H1 (cell line): ENCODE measurements around the gene TMEM176B. TPM values are rescaled to one million over a fixed set of nuclear protein-coding genes. Genes with fewer than 3 reads are reported as not detected.

Experiments
- CTCF ChIA-PET: fragments of 300-600 bp; sonication (Branson Sonifier 250); formaldehyde crosslinking; loops from one replicate; lab custom pipeline; 2021; ENCODE audit not compliant: partially characterized antibody; lab: Charles Lee
- POLR2A ChIA-PET: fragments of 300-600 bp; sonication (Branson Sonifier 250); formaldehyde crosslinking; loops from one replicate; lab custom pipeline; 2021; ENCODE audit warnings: inconsistent platforms; ENCODE audit not compliant: partially characterized antibody; lab: Charles Lee
- DNase-seq, 2 experiments: peaks; one replicate each; pipeline versions ENCODE4 v3.0.0 to v3.0.0-alpha.2; 2010 to 2022; ENCODE audit warnings: low spot score in 2 of 2, low read depth in 1 of 2, mixed read lengths in 1 of 2
- FAIRE-seq: peaks from 2 replicates; lab custom pipeline; 2011; peaks lifted over from hg19 to GRCh38; lab: Jason Lieb, UNC
- H2AFZ ChIP-seq: 2 replicates; pipeline ENCODE4 v1.8.1; 2012; ENCODE audit warnings: low read length, inconsistent platforms
- H2AK5ac ChIP-seq: 2 replicates; pipeline ENCODE4 v1.6.1; 2013; ENCODE audit warnings: low read depth, low read length
- H2BK120ac ChIP-seq: replicated peaks from 2 replicates; pipeline ENCODE3; 2013; ENCODE audit warnings: low read depth, low read length, inconsistent platforms
- H2BK12ac ChIP-seq: 2 replicates; pipeline ENCODE4 v1.6.1; 2013; ENCODE audit warnings: low read depth, low read length
- H2BK15ac ChIP-seq: 2 replicates; pipeline ENCODE4 v1.6.1; 2013; ENCODE audit warnings: low read length
- H2BK20ac ChIP-seq: 2 replicates; pipeline ENCODE4 v1.6.1; 2013; ENCODE audit warnings: low read length
- H2BK5ac ChIP-seq: 2 replicates; pipeline ENCODE4 v1.6.1; 2013; ENCODE audit warnings: low read depth, low read length
- H3K14ac ChIP-seq: 2 replicates; pipeline ENCODE4 v1.6.1; 2013; ENCODE audit warnings: inconsistent platforms; ENCODE audit not compliant: insufficient read length
- H3K18ac ChIP-seq: 2 replicates; pipeline ENCODE4 v1.6.1; 2013; ENCODE audit warnings: low read length; ENCODE audit errors: extremely low read depth
- H3K23ac ChIP-seq: 2 replicates; pipeline ENCODE4 v1.6.1; 2013; ENCODE audit warnings: inconsistent platforms; ENCODE audit not compliant: insufficient read length
- H3K23me2 ChIP-seq: 2 replicates; pipeline ENCODE4 v1.6.1; 2013; ENCODE audit warnings: low read depth, low read length
- H3K27ac ChIP-seq: 2 replicates; pipeline ENCODE4 v1.6.1; 2011; ENCODE audit warnings: low read depth, low read length, inconsistent platforms
- H3K27me3 ChIP-seq, 4 experiments: replicated peaks in 1 of 4; 1 replicate in 1 of 4; 2 replicates in 3 of 4; pipeline versions ENCODE4 v1.6.1 to v1.8.1; 2011 to 2013; ENCODE audit warnings: low read length in 3 of 4, mild to moderate bottlenecking in 3 of 4, inconsistent platforms in 2 of 4, mixed read lengths in 2 of 4, moderate library complexity in 1 of 4; ENCODE audit not compliant: control insufficient read depth in 3 of 4, insufficient read depth in 3 of 4; ENCODE audit errors: extremely low read depth in 1 of 4
- H3K36me3 ChIP-seq, 4 experiments: 2 replicates each; pipeline versions ENCODE4 v1.6.1 to v1.8.1; 2011 to 2013; ENCODE audit warnings: mild to moderate bottlenecking in 4 of 4, low read length in 3 of 4, moderate library complexity in 2 of 4, control low read depth in 1 of 4, inconsistent platforms in 1 of 4; ENCODE audit not compliant: insufficient read depth in 4 of 4, control insufficient read depth in 2 of 4
- H3K4ac ChIP-seq: replicated peaks from 2 replicates; pipeline ENCODE3; 2013; ENCODE audit warnings: low read length, low read depth, mixed read lengths, inconsistent platforms; ENCODE audit not compliant: insufficient read length
- H3K4me1 ChIP-seq, 4 experiments: replicated peaks in 1 of 4; 1 replicate in 1 of 4; 2 replicates in 3 of 4; pipeline versions ENCODE4 v1.6.1 to v1.8.1; 2011 to 2013; ENCODE audit warnings: low read length in 3 of 4, inconsistent platforms in 2 of 4, mixed read lengths in 1 of 4; ENCODE audit not compliant: insufficient read depth in 4 of 4, control insufficient read depth in 3 of 4
- H3K4me2 ChIP-seq, 2 experiments: 2 replicates each; pipeline versions ENCODE4 v1.6.1 to v1.8.1; 2011 to 2013; ENCODE audit warnings: low read depth in 2 of 2, low read length in 2 of 2, control low read depth in 1 of 2, inconsistent platforms in 1 of 2, mild to moderate bottlenecking in 1 of 2; ENCODE audit not compliant: insufficient read depth in 1 of 2
- H3K4me3 ChIP-seq, 4 experiments: fragments of 200-600, 300-600 bp in 1 of 4; sonication (generic), shearing (Covaris generic), sonication (Bioruptor Twin) in 1 of 4; 2 replicates each; pipeline versions ENCODE4 v1.5.1 to v1.8.1; 2011 to 2016; ENCODE audit warnings: low read length in 4 of 4, low read depth in 3 of 4, control low read depth in 2 of 4, inconsistent platforms in 2 of 4, mild to moderate bottlenecking in 2 of 4, mixed read lengths in 1 of 4, moderate library complexity in 1 of 4; ENCODE audit not compliant: insufficient read depth in 2 of 4; ENCODE audit errors: extremely low read depth in 1 of 4
- H3K56ac ChIP-seq: replicated peaks from 2 replicates; pipeline ENCODE3; 2013; ENCODE audit warnings: low read depth, mild to moderate bottlenecking, mixed read lengths, low read length, inconsistent platforms; ENCODE audit not compliant: insufficient read length
- H3K79me1 ChIP-seq: 2 replicates; pipeline ENCODE4 v1.6.1; 2013; ENCODE audit warnings: low read depth, low read length, control low read depth
- H3K79me2 ChIP-seq, 2 experiments: 2 replicates each; pipeline versions ENCODE4 v1.6.1 to v1.8.1; 2012 to 2013; ENCODE audit warnings: low read length in 2 of 2, mild to moderate bottlenecking in 2 of 2, inconsistent platforms in 1 of 2; ENCODE audit not compliant: insufficient read depth in 2 of 2, control insufficient read depth in 1 of 2
- H3K9ac ChIP-seq, 4 experiments: replicated peaks in 1 of 4; 1 replicate in 1 of 4; 2 replicates in 3 of 4; pipeline versions ENCODE4 v1.6.1 to v1.8.1; 2011 to 2013; ENCODE audit warnings: low read depth in 3 of 4, low read length in 3 of 4, control low read depth in 2 of 4, mild to moderate bottlenecking in 2 of 4, moderate library complexity in 2 of 4, inconsistent platforms in 1 of 4; ENCODE audit errors: extremely low read depth in 1 of 4
- H3K9me3 ChIP-seq, 2 experiments: 2 replicates each; pipeline versions ENCODE4 v1.6.1 to v1.8.1; 2012 to 2013; ENCODE audit warnings: mild to moderate bottlenecking in 2 of 2, moderate library complexity in 2 of 2, control low read depth in 1 of 2, inconsistent platforms in 1 of 2, low read depth in 1 of 2, low read length in 1 of 2, mixed read lengths in 1 of 2; ENCODE audit not compliant: insufficient read depth in 2 of 2
- H4K20me1 ChIP-seq, 2 experiments: replicated peaks in 1 of 2; 2 replicates each; pipeline versions ENCODE3 to v1.8.1; 2011 to 2013; ENCODE audit warnings: inconsistent platforms in 2 of 2, low read length in 2 of 2, mild to moderate bottlenecking in 1 of 2; ENCODE audit not compliant: insufficient read depth in 2 of 2, control insufficient read depth in 1 of 2
- H4K5ac ChIP-seq: 2 replicates; pipeline ENCODE4 v1.6.1; 2013; ENCODE audit warnings: low read length, low read depth, mixed read lengths, inconsistent platforms; ENCODE audit not compliant: insufficient read length
- H4K8ac ChIP-seq: 2 replicates; pipeline ENCODE4 v1.8.0; 2013; ENCODE audit warnings: mild to moderate bottlenecking, moderate library complexity, low read length, inconsistent platforms; ENCODE audit not compliant: insufficient read depth; ENCODE audit errors: extremely low read depth
- H4K91ac ChIP-seq: replicated peaks from 2 replicates; pipeline ENCODE3; 2013; ENCODE audit warnings: low read length, mixed read lengths, inconsistent platforms; ENCODE audit not compliant: insufficient read length
- PHF8 ChIP-seq: fragments of 200-600 bp; sonication (generic); conservative IDR thresholded peaks from 2 replicates; pipeline ENCODE4 v1.7.1; 2012; ENCODE audit warnings: low read depth, mild to moderate bottlenecking, inconsistent platforms, low read length, moderate library complexity
- RNF2 ChIP-seq: fragments of 200-900, 300-1000 bp; sonication (generic); IDR thresholded peaks from 2 replicates; pipeline ENCODE4 v1.7.1; 2016; ENCODE audit warnings: borderline replicate concordance, low read depth, mild to moderate bottlenecking, antibody characterized with exemption, low read length; ENCODE audit not compliant: poor library complexity, severe bottlenecking; ENCODE audit errors: missing control alignments
- SAP30 ChIP-seq: fragments of 300-600 bp; sonication (generic); IDR thresholded peaks from 2 replicates; pipeline ENCODE4 v1.7.1; 2012; ENCODE audit warnings: low read length, moderate library complexity, mild to moderate bottlenecking, inconsistent platforms; ENCODE audit not compliant: insufficient read depth, insufficient replicate concordance
- TAF1 ChIP-seq: IDR thresholded peaks from 2 replicates; pipeline ENCODE4 v1.6.1; 2011; ENCODE audit warnings: mild to moderate bottlenecking, low read depth, low read length
- TCF12 ChIP-seq: IDR thresholded peaks from 2 replicates; pipeline ENCODE4 v1.6.1; 2011; ENCODE audit warnings: low read depth, mild to moderate bottlenecking, low read length
- TEAD4 ChIP-seq: IDR thresholded peaks from 2 replicates; pipeline ENCODE4 v1.6.1; 2012; ENCODE audit warnings: low read depth, low read length, inconsistent platforms, mixed read lengths
- WGBS, 2 experiments: shearing (Covaris generic) in 1 of 2; methylation state at CpG; one replicate each; pipeline versions ENCODE4 v1.1.6 to v1.1.7; 2013 to 2015; ENCODE audit warnings: low lambda C conversion rate in 2 of 2, mixed read lengths in 2 of 2, inconsistent platforms in 1 of 2, low coverage in 1 of 2, missing lambda C conversion rate in 1 of 2; ENCODE audit not compliant: insufficient replicate concordance in 2 of 2, insufficient coverage in 1 of 2, insufficient read length in 1 of 2; ENCODE audit errors: extremely low coverage in 1 of 2, missing lambda C conversion rate in 1 of 2; 5-methylcytosine and 5-hydroxymethylcytosine counted together
- polyA plus RNA-seq, 7 experiments: library from polyadenylated mRNA; depleted of rRNA in 3 of 7; stranded (reverse) in 5 of 7; unstranded in 2 of 7; fragments of >200 nt in 5 of 7; fragments of 200-250 nt in 2 of 7; gene quantifications; 1 replicate in 5 of 7; 2 replicates in 1 of 7; 4 replicates in 1 of 7; pipeline versions ENCODE4 v1.2.1 to v1.2.3, GENCODE V29; 2011 to 2013; ENCODE audit warnings: missing spikeins in 2 of 7, mixed read lengths in 2 of 7
- total RNA-seq: library from RNA; stranded (reverse); fragmentation: NEBNext Ultra II Directional; extraction: Animal tissue kit (Norgen Biotek cat#: 25700); gene quantifications from 2 replicates; pipeline ENCODE4 v1.2.1, GENCODE V29; 2021
- TF ChIP-seq, protein P1 (sequence below): IDR thresholded peaks from 2 replicates; pipeline ENCODE4 v1.6.1; 2012; ENCODE audit warnings: inconsistent platforms

The TMEM176B gene
- total and polyA plus RNA-seq, 2 of the 8 experiments (the other 6 are each of a cell fraction or from before 2014, with no cell fraction given), result 1.2 to 2.1 TPM

- H2BK5ac ChIP-seq, result no peak overlapping the region
- no peak overlapping the region for H2BK12ac ChIP-seq
- no peak overlapping the region for H2BK20ac ChIP-seq
- H2AFZ ChIP-seq, result no peak overlapping the region
- no peaks in the 10 kb centered on the region for H3K36me3 ChIP-seq
- no peak overlapping the region for H2BK120ac ChIP-seq
- H3K4ac ChIP-seq, result no peak overlapping the region
- no peak overlapping the region for H4K8ac ChIP-seq
- H2AK5ac ChIP-seq, result no peak overlapping the region
- no peaks in the 10 kb centered on the region for H3K79me2 ChIP-seq
- no peak overlapping the region for H3K14ac ChIP-seq
- WGBS, 2 experiments, result 68% methylated on average over 3 of the region's 4 CpGs; no CpG with 5 or more reads in 1 of the 2 experiments
- no peak for TF ChIP-seq TAF1
- no peak for TF ChIP-seq RNF2
- TF ChIP-seq, protein P1, sequence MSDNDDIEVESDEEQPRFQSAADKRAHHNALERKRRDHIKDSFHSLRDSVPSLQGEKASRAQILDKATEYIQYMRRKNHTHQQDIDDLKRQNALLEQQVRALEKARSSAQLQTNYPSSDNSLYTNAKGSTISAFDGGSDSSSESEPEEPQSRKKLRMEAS, result no peak
- TF ChIP-seq TEAD4, result no peak
- no peak for TF ChIP-seq SAP30
- TF ChIP-seq PHF8, result no peak
- no peak for TF ChIP-seq TCF12
- FAIRE-seq (no peak), DNase-seq (no peak)
- H4K20me1 ChIP-seq, result no peaks in the 10 kb centered on the region
- H3K27me3 ChIP-seq, result peaks cover 0 to 9% (median 3%) of the 10 kb centered on the region in 4 experiments; a peak in 3 of 7 replicates
- no peak overlapping the region for H3K27ac ChIP-seq
- ChIA-PET CTCF (interaction anchor here (0.6 to 1.5 kb wide), 12 partner anchors 9 to 470 kb away, joined by 3 to 8 read pairs (median 3); no protein-coding TSS in a partner anchor), POLR2A (no interaction called here)
- H3K4me2 ChIP-seq, result no peak overlapping the region
- H3K18ac ChIP-seq, result no peak overlapping the region
- no peak overlapping the region for H2BK15ac ChIP-seq
- H3K9ac ChIP-seq, result no peak overlapping the region
- no peak overlapping the region for H4K91ac ChIP-seq
- no peak overlapping the region for H3K4me3 ChIP-seq
- H3K79me1 ChIP-seq, result no peaks in the 10 kb centered on the region
- no peak overlapping the region for H3K23ac ChIP-seq
- H3K23me2 ChIP-seq, result no peaks in the 10 kb centered on the region
- H3K9me3 ChIP-seq, result no peaks in the 10 kb centered on the region
- H3K4me1 ChIP-seq, result no peaks in the 10 kb centered on the region
- H3K56ac ChIP-seq, result no peak overlapping the region
- H4K5ac ChIP-seq, result no peak overlapping the region
Observed at GRCh38 chr7:150755473-150756099, 44.6 kb downstream of the TMEM176B start.
